ENCODE data around the gene SLIT3. TPM values are rescaled to one million over a fixed set of nuclear protein-coding genes. Genes with fewer than 3 reads are reported as not detected.

Gene SLIT3
- total RNA-seq, 2 experiments from 2014 or later = 5.4 to 7.3 TPM

DNA sequence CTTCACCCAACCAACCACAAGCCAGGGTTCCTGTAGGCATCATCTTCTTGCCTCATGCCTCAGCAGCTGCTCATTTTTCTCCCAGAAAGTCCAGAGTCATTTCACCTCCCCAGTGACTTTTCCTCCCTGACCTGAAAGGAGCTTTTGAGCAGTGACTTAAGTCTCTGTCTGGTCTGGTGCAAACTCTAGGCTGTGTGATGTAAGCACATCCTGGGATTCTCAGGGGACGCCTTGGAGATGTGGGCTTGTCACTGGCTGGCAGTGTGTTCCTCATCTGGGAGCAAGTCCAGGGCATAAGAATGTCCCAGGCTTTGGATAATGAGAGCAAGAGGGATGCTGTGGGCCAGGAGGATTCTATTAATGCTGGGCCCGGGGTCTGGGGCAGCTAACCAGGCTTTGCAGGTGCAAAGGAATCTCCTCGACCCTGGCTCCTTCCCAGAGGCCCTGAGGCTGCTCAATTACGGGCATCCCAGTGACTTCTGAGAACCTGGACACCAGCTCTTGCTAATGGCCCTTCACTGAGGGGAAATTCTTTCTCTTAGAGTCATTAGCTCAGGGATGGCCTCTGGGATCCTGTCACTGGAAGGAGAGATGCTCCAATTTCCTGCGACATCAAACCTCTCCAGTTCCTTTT, 510.8 kb downstream of the SLIT3 start:
- no peak for ATAC-seq
- Mint-ChIP-seq H3K36me3 (ENCODE audit: low read depth) (no peaks in the 10 kb centered on the region), H3K9me3 (ENCODE audit: low read depth) (no peaks in the 10 kb centered on the region), H3K27ac (no peak overlapping the region), H3K4me3 (no peak overlapping the region), H3K4me1 (peaks cover 28% of the 10 kb centered on the region), H3K27me3 (peaks cover 2% of the 10 kb centered on the region)
- POLR2A ChIA-PET = no interaction called here
- intact Hi-C loops (cut with DNase I, micrococcal nuclease) = loop anchor here (5.0 kb wide), 1 partner anchor 62 kb away; no protein-coding TSS in a partner anchor
- no peak for DNase-seq
- CTCF ChIA-PET = interaction anchor here (0.5 to 1.2 kb wide), 2 partner anchors 86 to 171 kb away, joined by 3 to 4 read pairs; no protein-coding TSS in a partner anchor

DNA sequence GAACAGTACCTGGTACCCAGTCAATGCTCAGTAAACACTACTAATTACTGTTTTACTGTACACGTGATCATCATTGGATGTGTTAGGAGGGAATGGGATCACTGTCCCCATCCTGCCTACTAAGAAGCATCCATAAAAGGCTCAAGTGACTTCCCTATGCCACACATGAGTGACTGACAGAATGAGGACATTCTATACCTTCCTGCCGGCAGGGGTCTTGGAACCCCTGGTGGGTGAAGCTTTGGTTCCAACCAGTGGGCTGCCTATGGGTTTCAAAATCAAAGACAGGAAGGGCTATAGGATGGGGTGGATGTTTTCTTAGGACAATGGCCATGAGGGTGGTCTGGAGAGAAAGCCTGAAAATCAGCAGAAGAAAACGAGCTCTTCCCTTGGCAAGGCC, 512.2 kb downstream of the SLIT3 start:
- CTCF ChIA-PET = interaction anchor here (0.7 kb wide), 1 partner anchor 122 kb away, joined by 3 read pairs; no protein-coding TSS in a partner anchor
- Mint-ChIP-seq H3K4me1 (peaks cover 23% of the 10 kb centered on the region), H3K9me3 (ENCODE audit: low read depth) (no peaks in the 10 kb centered on the region), H3K27ac (no peak overlapping the region), H3K36me3 (ENCODE audit: low read depth) (peaks cover 2% of the 10 kb centered on the region), H3K27me3 (peaks cover 2% of the 10 kb centered on the region), H3K4me3 (no peak overlapping the region)
- ATAC-seq = no peak
- intact Hi-C loops (cut with DNase I, micrococcal nuclease) = no loop called here
- no peak for DNase-seq
- POLR2A ChIA-PET = no interaction called here

DNA sequence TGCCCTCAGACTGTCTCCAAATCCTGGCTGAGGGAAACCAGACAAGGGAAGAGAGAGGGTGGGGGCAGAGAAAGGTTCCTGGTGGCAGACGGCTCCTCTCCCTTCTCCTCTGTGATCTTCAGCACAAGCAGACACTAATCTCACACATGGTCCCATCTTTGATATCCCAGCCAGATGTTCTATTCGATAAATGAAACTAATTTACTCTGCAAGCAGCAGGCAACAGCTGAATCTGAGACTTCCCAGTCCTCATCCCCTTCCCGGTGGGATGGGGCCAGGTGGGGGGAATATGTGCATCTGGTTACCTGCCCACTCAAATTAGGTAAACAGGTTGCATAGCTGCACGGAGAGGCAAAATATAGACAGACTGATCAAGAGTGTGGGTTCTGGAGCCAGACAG, 512.8 kb downstream of the SLIT3 start:
- H3K36me3 Mint-ChIP-seq (ENCODE audit: low read depth) = peaks cover 2% of the 10 kb centered on the region
- no peak overlapping the region for H3K4me3 Mint-ChIP-seq
- DNase-seq (no peak), ATAC-seq (no peak)
- intact Hi-C loops (cut with DNase I, micrococcal nuclease) = no loop called here
- peaks cover 2% of the 10 kb centered on the region for H3K27me3 Mint-ChIP-seq
- H3K27ac Mint-ChIP-seq = no peak overlapping the region
- POLR2A ChIA-PET = no interaction called here
- CTCF ChIA-PET = no interaction called here
- no peaks in the 10 kb centered on the region for H3K9me3 Mint-ChIP-seq (ENCODE audit: low read depth)
- peaks cover 16% of the 10 kb centered on the region for H3K4me1 Mint-ChIP-seq

DNA sequence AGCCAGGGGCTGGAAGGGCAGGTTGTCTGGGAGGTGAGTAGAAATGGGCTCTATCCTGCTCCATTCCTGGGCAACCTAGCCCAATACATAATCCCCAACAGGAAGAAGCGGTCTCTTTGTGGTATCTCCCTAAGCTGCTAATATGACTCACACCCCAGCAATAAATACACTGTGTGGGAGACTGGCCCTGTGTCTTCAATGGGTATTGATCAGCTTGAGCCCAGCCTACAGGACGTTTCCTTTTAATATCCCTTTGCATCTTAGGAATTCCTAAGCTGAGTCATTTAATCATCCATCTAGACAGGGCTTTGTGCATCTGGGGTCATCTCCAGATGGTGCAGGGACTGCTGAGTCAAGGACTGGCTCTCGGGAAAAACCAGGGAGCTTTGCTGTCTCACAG, 514.8 kb downstream of the SLIT3 start:
- Mint-ChIP-seq H3K27ac (no peak overlapping the region), H3K9me3 (ENCODE audit: low read depth) (no peaks in the 10 kb centered on the region), H3K4me3 (no peak overlapping the region), H3K4me1 (peaks cover 13% of the 10 kb centered on the region), H3K36me3 (ENCODE audit: low read depth) (peaks cover 2% of the 10 kb centered on the region), H3K27me3 (peaks cover 2% of the 10 kb centered on the region)
- ChIA-PET POLR2A (no interaction called here), CTCF (interaction anchor here (0.7 kb wide), 1 partner anchor 864 kb away, joined by 3 read pairs; no protein-coding TSS in a partner anchor)
- DNase-seq = no peak
- intact Hi-C loops (cut with DNase I, micrococcal nuclease) = no loop called here
- ATAC-seq = peak; percentile 66

DNA sequence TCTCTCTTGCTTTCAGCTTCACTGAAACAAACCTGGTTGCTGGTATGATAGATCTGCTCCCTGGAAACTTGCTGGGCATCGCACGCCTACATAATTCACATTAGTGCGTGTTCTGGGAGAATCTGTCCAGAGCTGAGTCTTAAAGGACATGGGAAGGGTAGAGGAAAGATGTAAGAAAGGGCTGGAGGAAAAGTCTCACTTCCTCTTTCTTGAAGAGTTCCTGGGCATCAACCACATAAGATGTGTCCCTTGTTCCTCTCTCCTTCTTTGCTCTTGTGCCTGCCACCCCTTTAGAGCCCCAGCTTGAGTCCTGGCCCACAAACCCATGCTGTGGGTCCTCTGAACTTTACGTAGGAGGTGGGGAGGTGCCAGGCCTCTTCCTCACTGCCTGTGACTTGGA, 516.5 kb downstream of the SLIT3 start:
- Mint-ChIP-seq H3K4me1 (peaks cover 12% of the 10 kb centered on the region), H3K9me3 (ENCODE audit: low read depth) (no peaks in the 10 kb centered on the region), H3K36me3 (ENCODE audit: low read depth) (peaks cover 2% of the 10 kb centered on the region), H3K27me3 (peaks cover 2% of the 10 kb centered on the region), H3K27ac (no peak overlapping the region), H3K4me3 (peak overlapping the region; percentile 45)
- intact Hi-C loops (cut with DNase I, micrococcal nuclease) = no loop called here
- DNase-seq (no peak), ATAC-seq (peak; percentile 26)
- CTCF ChIA-PET = interaction anchor here (0.9 kb wide), 1 partner anchor 12 kb away, joined by 3 read pairs; no protein-coding TSS in a partner anchor
- POLR2A ChIA-PET = no interaction called here

DNA sequence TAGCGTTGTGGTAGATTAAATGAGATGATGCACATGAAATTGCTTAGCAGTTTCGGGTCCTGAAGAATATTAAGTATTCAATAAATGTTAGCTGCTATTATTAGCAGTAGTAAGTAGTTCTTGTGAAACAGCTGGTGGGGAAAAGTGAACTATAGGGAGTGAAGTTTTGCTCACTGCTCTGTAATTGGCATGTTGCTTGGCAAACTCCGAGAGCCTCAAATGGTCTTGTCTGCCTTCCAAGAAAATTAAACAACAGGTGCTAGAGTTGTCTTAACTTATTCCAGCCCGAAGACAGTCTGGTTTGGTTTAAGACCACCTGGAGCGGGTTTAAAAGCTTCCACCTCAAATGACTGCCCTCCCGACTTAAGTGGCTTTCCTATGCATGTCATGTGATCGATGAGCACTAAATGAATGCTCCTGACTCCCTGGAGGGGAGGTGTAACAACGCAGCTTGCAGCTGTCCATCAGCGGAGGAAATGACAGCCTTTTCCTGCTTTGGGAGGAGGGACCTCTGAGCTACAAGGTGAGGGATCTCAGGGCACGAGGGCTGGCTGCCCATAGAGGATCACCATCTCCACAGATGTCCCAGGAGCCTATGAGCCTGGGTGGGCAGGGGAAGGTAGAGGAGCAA, 518.9 kb downstream of the SLIT3 start:
- no peaks in the 10 kb centered on the region for H3K9me3 Mint-ChIP-seq (ENCODE audit: low read depth)
- H3K4me1 Mint-ChIP-seq = peaks cover 12% of the 10 kb centered on the region
- DNase-seq (no peak), ATAC-seq (no peak)
- peaks cover 2% of the 10 kb centered on the region for H3K36me3 Mint-ChIP-seq (ENCODE audit: low read depth)
- H3K4me3 Mint-ChIP-seq = no peak overlapping the region
- intact Hi-C loops (cut with DNase I, micrococcal nuclease) = no loop called here
- H3K27ac Mint-ChIP-seq = no peak overlapping the region
- H3K27me3 Mint-ChIP-seq = peaks cover 2% of the 10 kb centered on the region
- ChIA-PET CTCF (no interaction called here), POLR2A (no interaction called here)

DNA sequence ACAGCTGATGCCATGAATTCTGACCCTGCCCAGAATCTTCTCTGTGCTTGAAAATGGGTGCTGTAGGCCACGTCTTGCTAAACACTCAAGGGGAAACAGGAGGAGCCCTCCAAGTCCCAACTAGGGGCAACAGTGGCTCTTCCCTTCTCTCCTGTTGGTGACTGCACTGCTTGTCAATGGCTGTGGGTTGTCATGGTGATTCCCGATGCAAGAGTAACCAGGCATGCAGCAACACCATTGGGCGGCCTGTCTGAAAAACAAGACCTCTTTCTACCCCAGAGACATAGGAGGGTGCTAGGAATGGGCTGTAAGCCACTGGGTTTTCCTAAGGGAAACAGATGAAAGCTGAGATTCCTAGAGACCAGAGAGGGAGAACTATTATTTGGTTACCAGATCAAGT, 520.1 kb downstream of the SLIT3 start:
- ChIA-PET POLR2A (no interaction called here), CTCF (no interaction called here)
- DNase-seq = no peak
- Mint-ChIP-seq H3K27me3 (peaks cover 2% of the 10 kb centered on the region), H3K36me3 (ENCODE audit: low read depth) (peaks cover 2% of the 10 kb centered on the region), H3K4me3 (no peak overlapping the region), H3K9me3 (ENCODE audit: low read depth) (no peaks in the 10 kb centered on the region), H3K4me1 (peaks cover 12% of the 10 kb centered on the region), H3K27ac (no peak overlapping the region)
- no peak for ATAC-seq
- intact Hi-C loops (cut with DNase I, micrococcal nuclease) = no loop called here

DNA sequence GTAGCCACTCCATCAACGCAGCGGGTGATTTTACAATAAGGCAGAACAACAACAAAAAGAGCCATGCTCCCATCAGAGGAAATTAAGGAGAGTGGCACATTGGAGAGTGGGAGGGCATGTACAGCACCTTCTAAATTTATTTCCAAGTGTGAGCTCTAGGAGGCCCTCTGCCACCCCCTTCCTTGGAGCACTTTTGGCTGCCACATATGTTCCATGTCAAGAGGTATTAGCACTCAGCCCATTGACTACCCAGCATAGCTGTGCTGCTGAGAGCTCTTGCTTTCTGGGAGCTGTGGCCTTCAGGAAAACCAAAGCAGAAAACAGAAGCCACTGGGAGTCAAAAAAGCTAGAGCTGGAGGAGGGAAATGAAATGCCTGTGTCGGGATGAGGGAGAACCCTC, 521.6 kb downstream of the SLIT3 start:
- Mint-ChIP-seq H3K36me3 (ENCODE audit: low read depth) (peaks cover 3% of the 10 kb centered on the region), H3K27ac (no peak overlapping the region), H3K9me3 (ENCODE audit: low read depth) (no peaks in the 10 kb centered on the region), H3K27me3 (peaks cover 2% of the 10 kb centered on the region), H3K4me3 (no peak overlapping the region), H3K4me1 (peaks cover under 1% of the 10 kb centered on the region)
- ATAC-seq (no peak), DNase-seq (no peak)
- intact Hi-C loops (cut with DNase I, micrococcal nuclease) = no loop called here
- POLR2A ChIA-PET = no interaction called here
- CTCF ChIA-PET = interaction anchor here (1.3 kb wide), 1 partner anchor 63 kb away, joined by 3 read pairs; no protein-coding TSS in a partner anchor

DNA sequence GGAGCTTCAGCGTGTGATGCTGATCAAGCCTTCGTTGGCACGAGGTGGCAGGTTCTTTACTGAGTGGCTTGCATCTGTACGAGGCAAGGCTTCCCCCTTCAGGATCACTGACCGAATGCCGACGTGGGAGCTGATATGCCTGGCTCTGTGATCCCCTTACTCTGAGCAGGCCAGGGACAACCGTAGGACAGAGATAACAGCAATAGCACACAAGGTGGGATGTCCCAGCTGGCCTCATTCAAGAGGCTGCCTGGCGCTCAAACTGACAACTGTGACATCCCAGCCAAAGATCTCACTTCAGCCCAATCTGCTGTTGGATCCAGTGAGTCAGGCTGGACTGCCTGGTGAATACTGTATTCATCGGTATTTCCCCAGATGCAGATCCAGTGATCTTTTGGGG, 522.4 kb downstream of the SLIT3 start:
- Mint-ChIP-seq H3K27me3 (peaks cover 2% of the 10 kb centered on the region), H3K27ac (no peak overlapping the region), H3K4me3 (no peak overlapping the region), H3K4me1 (no peaks in the 10 kb centered on the region), H3K9me3 (ENCODE audit: low read depth) (no peaks in the 10 kb centered on the region), H3K36me3 (ENCODE audit: low read depth) (peaks cover 3% of the 10 kb centered on the region)
- ATAC-seq (no peak), DNase-seq (no peak)
- CTCF ChIA-PET = interaction anchor here (1.3 kb wide), 1 partner anchor 63 kb away, joined by 3 read pairs; no protein-coding TSS in a partner anchor
- POLR2A ChIA-PET = no interaction called here
- intact Hi-C loops (cut with DNase I, micrococcal nuclease) = no loop called here

DNA sequence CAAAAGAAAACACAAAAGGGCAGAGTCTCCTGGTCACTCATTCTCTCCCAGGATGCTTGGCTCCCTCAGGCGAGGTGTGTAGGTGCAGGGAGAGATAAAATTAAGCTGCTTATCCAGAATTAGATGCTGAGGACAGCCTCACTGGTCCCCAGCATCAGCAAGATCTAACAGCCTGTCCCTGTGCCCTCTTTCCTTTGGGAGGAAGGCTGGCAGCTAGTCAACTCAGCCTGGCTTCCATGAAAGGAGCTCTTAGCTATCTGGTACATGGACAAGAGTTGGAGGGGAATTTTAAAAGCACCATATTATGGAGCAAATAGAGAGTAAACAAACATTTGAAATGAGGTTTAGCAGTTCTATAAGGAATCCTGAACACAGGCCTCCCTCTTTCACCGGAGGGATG, 523.3 kb downstream of the SLIT3 start:
- DNase-seq (no peak), ATAC-seq (no peak)
- Mint-ChIP-seq H3K4me1 (no peaks in the 10 kb centered on the region), H3K27ac (no peak overlapping the region), H3K4me3 (no peak overlapping the region), H3K27me3 (peaks cover 2% of the 10 kb centered on the region), H3K9me3 (ENCODE audit: low read depth) (no peaks in the 10 kb centered on the region), H3K36me3 (ENCODE audit: low read depth) (peaks cover 3% of the 10 kb centered on the region)
- intact Hi-C loops (cut with DNase I, micrococcal nuclease) = no loop called here
- POLR2A ChIA-PET = no interaction called here
- CTCF ChIA-PET = no interaction called here

DNA sequence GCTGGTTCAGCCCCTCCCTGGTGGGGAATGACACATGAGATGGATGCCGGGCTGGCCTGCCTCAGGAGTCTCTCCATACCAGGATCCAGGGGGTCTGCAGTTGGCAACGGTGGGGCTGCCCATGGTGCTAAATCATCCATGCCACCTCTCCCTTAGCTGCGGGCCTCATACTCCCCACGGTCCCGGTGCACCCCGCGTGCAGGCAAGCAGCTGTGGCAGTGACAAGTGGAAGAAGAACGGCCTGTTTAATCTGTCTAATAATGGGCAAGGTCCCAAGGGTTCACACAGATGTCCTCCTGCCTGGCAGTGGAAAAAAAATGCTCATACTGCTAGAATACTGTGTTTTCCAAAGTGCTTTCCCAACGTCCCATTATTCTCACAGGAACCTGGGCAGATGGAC, 524.9 kb downstream of the SLIT3 start:
- no peak for DNase-seq
- Mint-ChIP-seq H3K4me1 (no peaks in the 10 kb centered on the region), H3K4me3 (no peak overlapping the region), H3K36me3 (ENCODE audit: low read depth) (peaks cover 3% of the 10 kb centered on the region), H3K27me3 (peaks cover 2% of the 10 kb centered on the region), H3K9me3 (ENCODE audit: low read depth) (no peaks in the 10 kb centered on the region), H3K27ac (no peak overlapping the region)
- ChIA-PET POLR2A (no interaction called here), CTCF (no interaction called here)
- ATAC-seq = no peak
- intact Hi-C loops (cut with DNase I, micrococcal nuclease) = no loop called here

DNA sequence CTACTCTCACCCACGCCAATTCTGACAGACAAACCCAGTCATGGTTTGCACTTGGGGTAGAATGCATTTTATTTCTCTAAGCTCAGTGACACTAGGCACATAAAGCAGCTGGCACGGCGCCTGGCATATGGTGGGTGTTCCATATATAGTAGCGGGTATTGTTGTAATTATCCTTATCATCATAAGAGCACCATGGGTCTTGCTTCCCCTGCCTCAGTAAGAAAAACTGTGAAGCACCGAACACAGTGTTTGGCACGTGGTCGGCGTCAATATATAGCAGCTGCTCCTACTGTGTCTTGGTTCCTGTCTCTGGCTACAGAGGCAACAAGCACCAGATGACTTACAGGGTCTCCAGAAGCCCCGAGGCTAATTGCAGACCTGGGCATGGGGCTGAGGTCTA, 527.7 kb downstream of the SLIT3 start:
- no peak for ATAC-seq
- Mint-ChIP-seq H3K27ac (no peak overlapping the region), H3K27me3 (peaks cover 2% of the 10 kb centered on the region), H3K36me3 (ENCODE audit: low read depth) (peaks cover 3% of the 10 kb centered on the region), H3K4me1 (no peaks in the 10 kb centered on the region), H3K4me3 (no peak overlapping the region), H3K9me3 (ENCODE audit: low read depth) (no peaks in the 10 kb centered on the region)
- intact Hi-C loops (cut with DNase I, micrococcal nuclease) = no loop called here
- ChIA-PET CTCF (interaction anchor here (0.7 kb wide), 1 partner anchor 165 kb away, joined by 3 read pairs; no protein-coding TSS in a partner anchor), POLR2A (no interaction called here)
- DNase-seq = no peak

Measured in activated CD4-positive, alpha-beta T cell treated with anti-CD3 and anti-CD28 coated beads for 36 hours (primary cell).